Activated CD8-positive, alpha-beta T cell treated with anti-CD3 and anti-CD28 coated beads, Interleukin-2, amount 10 ng/mL, durations not matched to agents 7 days and 5 days (primary cell): ENCODE data around the gene WFIKKN2. TPM values are rescaled to one million over a fixed set of nuclear protein-coding genes. Genes with fewer than 3 reads are reported as not detected.
A peak's percentile ranks its signal among the peaks of the same experiment; 100 is the strongest.

Source experiments
- ATAC-seq: fragments of 150-1000 bp; cut with Tn5 transposase; one replicate; pipeline ENCODE4 v1.10.0; 2021; ENCODE audit warnings: moderate library complexity
- CTCF ChIA-PET: fragments of 350-600 bp; sonication (Branson Sonifier 250); formaldehyde crosslinking; loops from one replicate; lab custom pipeline; 2021; ENCODE audit warnings: antibody characterized with exemption; lab: Charles Lee
- POLR2A ChIA-PET: fragments of 350-600 bp; sonication (Branson Sonifier 250); formaldehyde crosslinking; loops from one replicate; lab custom pipeline; 2021; ENCODE audit warnings: antibody characterized with exemption; lab: Charles Lee
- DNase-seq: peaks from one replicate; pipeline ENCODE4 v3.0.0-alpha.2; 2020
- H3K27ac Mint-ChIP-seq: one replicate; pipeline ENCODE4 v1.8.0; 2021; ENCODE audit warnings: mild to moderate bottlenecking, mixed read lengths
- H3K27me3 Mint-ChIP-seq: one replicate; pipeline ENCODE4 v1.8.0; 2021; ENCODE audit warnings: low read depth, mixed read lengths
- H3K36me3 Mint-ChIP-seq: one replicate; pipeline ENCODE4 v1.8.0; 2021; ENCODE audit warnings: low read depth, mixed read lengths
- H3K4me1 Mint-ChIP-seq: one replicate; pipeline ENCODE4 v1.8.0; 2021; ENCODE audit warnings: low read depth, mixed read lengths
- H3K4me3 Mint-ChIP-seq: one replicate; pipeline ENCODE4 v1.8.0; 2021; ENCODE audit warnings: mild to moderate bottlenecking, mixed read lengths
- H3K9me3 Mint-ChIP-seq: one replicate; pipeline ENCODE4 v1.8.0; 2022; ENCODE audit warnings: mixed read lengths; ENCODE audit not compliant: insufficient read depth
- total RNA-seq, 2 experiments: library from RNA; stranded (reverse); gene quantifications; one replicate each; pipeline ENCODE4 v1.2.3, GENCODE V29; 2021

The WFIKKN2 gene
- total RNA-seq, 2 experiments from 2014 or later = not detected

GRCh38 chr17:50882851-50883250, 47.5 kb downstream of the WFIKKN2 start:
- ChIA-PET CTCF (no interaction called here), POLR2A (no interaction called here)

GRCh38 chr17:50883850-50884438, 48.6 kb downstream of the WFIKKN2 start:
- H3K9me3 Mint-ChIP-seq = peaks cover 2% of the 10 kb centered on the region
- peaks cover under 1% of the 10 kb centered on the region for H3K36me3 Mint-ChIP-seq
- DNase-seq = no peak
- no peak overlapping the region for H3K27ac Mint-ChIP-seq
- peaks cover 12% of the 10 kb centered on the region for H3K27me3 Mint-ChIP-seq
- H3K4me3 Mint-ChIP-seq = no peak overlapping the region
- no peak for ATAC-seq
- CTCF ChIA-PET = interaction anchor here (1.0 to 2.1 kb wide), 2 partner anchors 11 to 31 kb away, joined by 3 to 14 read pairs; no protein-coding TSS in a partner anchor
- POLR2A ChIA-PET = interaction anchor here (2.6 kb wide), 1 partner anchor 18 kb away, joined by 28 read pairs; the partner anchor contains the start of gene TOB1
- peaks cover 22% of the 10 kb centered on the region for H3K4me1 Mint-ChIP-seq

More at GRCh38 chr17:50882851-50883250, 47.5 kb downstream of the WFIKKN2 start:
- Mint-ChIP-seq H3K4me1 (peaks cover 20% of the 10 kb centered on the region), H3K27ac (no peak overlapping the region), H3K4me3 (no peak overlapping the region), H3K9me3 (peaks cover 3% of the 10 kb centered on the region), H3K27me3 (peaks cover 12% of the 10 kb centered on the region), H3K36me3 (peaks cover 2% of the 10 kb centered on the region)
- DNase-seq (no peak), ATAC-seq (no peak)

- POLR2A ChIA-PET = interaction anchor here (2.6 kb wide), 1 partner anchor 18 kb away, joined by 28 read pairs; the partner anchor contains the start of gene TOB1
- H3K9me3 Mint-ChIP-seq = no peaks in the 10 kb centered on the region
- H3K36me3 Mint-ChIP-seq = no peaks in the 10 kb centered on the region
- CTCF ChIA-PET = interaction anchor here (1.0 to 2.8 kb wide), 3 partner anchors 12 to 32 kb away, joined by 3 to 14 read pairs (median 11); no protein-coding TSS in a partner anchor
- peaks cover 14% of the 10 kb centered on the region for H3K27me3 Mint-ChIP-seq
- peaks cover 22% of the 10 kb centered on the region for H3K4me1 Mint-ChIP-seq
- DNase-seq (no peak), ATAC-seq (no peak)
- H3K27ac Mint-ChIP-seq = no peak overlapping the region
- H3K4me3 Mint-ChIP-seq = no peak overlapping the region
Observed at GRCh38 chr17:50884439-50885311, 49.3 kb downstream of the WFIKKN2 start.

DNA sequence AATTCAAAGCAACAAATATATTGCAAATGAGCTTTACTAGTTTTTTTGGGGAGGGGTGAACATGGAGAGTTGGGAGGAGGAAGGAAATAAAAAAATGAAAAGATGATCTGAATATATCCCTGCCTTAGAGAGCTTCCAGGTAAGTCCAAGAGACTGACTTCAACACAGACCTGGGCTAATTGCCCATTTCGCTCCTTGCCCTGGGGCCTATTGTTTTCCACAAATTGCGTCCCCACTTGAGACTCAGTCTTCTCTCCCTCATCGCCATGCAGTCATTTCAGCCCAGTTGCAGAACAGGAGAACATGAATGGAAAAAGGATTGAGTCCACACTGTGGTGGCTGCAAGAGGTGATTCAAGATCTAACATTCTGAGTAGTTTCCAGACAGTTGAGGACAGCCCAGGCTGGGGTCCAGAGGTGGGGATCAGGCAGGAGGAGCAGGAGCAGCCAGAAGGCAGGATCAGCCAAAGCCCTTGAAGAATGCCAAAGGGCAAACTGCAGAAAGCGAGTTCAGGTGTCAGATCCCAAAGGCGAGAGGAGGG, 52.4 kb downstream of the WFIKKN2 start:
- no peak overlapping the region for H3K4me3 Mint-ChIP-seq
- peak overlapping the region; percentile 23 for H3K27ac Mint-ChIP-seq
- peaks cover 18% of the 10 kb centered on the region for H3K4me1 Mint-ChIP-seq
- ChIA-PET CTCF (interaction anchor here (0.7 to 2.8 kb wide), 5 partner anchors 10 to 104 kb away, joined by 3 to 11 read pairs (median 4); no protein-coding TSS in a partner anchor), POLR2A (interaction anchor here (0.8 kb wide), 1 partner anchor 22 kb away, joined by 4 read pairs; the partner anchor contains the start of gene TOB1)
- peaks cover 25% of the 10 kb centered on the region for H3K27me3 Mint-ChIP-seq
- no peaks in the 10 kb centered on the region for H3K9me3 Mint-ChIP-seq
- ATAC-seq (no peak), DNase-seq (no peak)
- H3K36me3 Mint-ChIP-seq = no peaks in the 10 kb centered on the region

GRCh38 chr17:50889528-50890118, 54.2 kb downstream of the WFIKKN2 start:
- Mint-ChIP-seq H3K36me3 (no peaks in the 10 kb centered on the region), H3K4me3 (no peak overlapping the region), H3K27me3 (peaks cover 23% of the 10 kb centered on the region), H3K27ac (no peak overlapping the region), H3K9me3 (no peaks in the 10 kb centered on the region), H3K4me1 (peaks cover 12% of the 10 kb centered on the region)
- ATAC-seq = no peak
- POLR2A ChIA-PET = interaction anchor here (2.5 kb wide), 1 partner anchor 23 kb away, joined by 14 read pairs; the partner anchor contains the start of gene TOB1
- CTCF ChIA-PET = interaction anchor here (1.1 kb wide), 1 partner anchor 22 kb away, joined by 3 read pairs; no protein-coding TSS in a partner anchor
- DNase-seq = no peak

- DNase-seq (no peak), ATAC-seq (no peak)
- ChIA-PET CTCF (no interaction called here), POLR2A (interaction anchor here (2.5 kb wide), 1 partner anchor 25 kb away, joined by 14 read pairs; the partner anchor contains the start of gene TOB1)
- Mint-ChIP-seq H3K9me3 (no peaks in the 10 kb centered on the region), H3K36me3 (no peaks in the 10 kb centered on the region), H3K27me3 (peaks cover 27% of the 10 kb centered on the region), H3K4me3 (no peak overlapping the region), H3K27ac (no peak overlapping the region), H3K4me1 (peaks cover 12% of the 10 kb centered on the region)
Observed at GRCh38 chr17:50890675-50891516, 55.5 kb downstream of the WFIKKN2 start.

DNA sequence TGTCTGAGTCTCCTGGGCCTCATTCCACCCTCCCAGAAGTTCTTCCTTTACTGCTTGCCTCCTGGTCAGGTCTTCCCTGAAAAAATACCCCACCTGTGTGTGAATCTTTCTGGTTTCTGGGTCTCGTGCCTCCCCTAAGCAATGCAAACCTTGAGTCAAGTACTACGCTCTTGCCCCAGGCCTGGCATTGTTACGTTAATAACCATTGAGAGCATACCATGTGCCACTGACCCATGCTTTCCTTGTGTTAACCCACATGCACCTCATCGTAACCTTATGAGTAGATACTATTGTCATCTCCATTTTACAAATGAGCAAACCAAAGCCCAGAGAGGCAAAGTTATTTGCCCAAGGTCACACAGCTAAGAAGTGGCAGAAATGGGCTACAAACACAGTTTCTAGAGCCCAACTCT, 56.2 kb downstream of the WFIKKN2 start:
- no peaks in the 10 kb centered on the region for H3K36me3 Mint-ChIP-seq
- POLR2A ChIA-PET = interaction anchor here (2.5 kb wide), 1 partner anchor 25 kb away, joined by 14 read pairs; the partner anchor contains the start of gene TOB1
- no peak overlapping the region for H3K27ac Mint-ChIP-seq
- CTCF ChIA-PET = no interaction called here
- H3K9me3 Mint-ChIP-seq = no peaks in the 10 kb centered on the region
- DNase-seq (no peak), ATAC-seq (no peak)
- peaks cover 8% of the 10 kb centered on the region for H3K4me1 Mint-ChIP-seq
- peaks cover 27% of the 10 kb centered on the region for H3K27me3 Mint-ChIP-seq
- H3K4me3 Mint-ChIP-seq = no peak overlapping the region

Other genes with a start within 250 kb of the WFIKKN2 start
- gene ABCC3, start 200.7 kb upstream of the WFIKKN2 start, total RNA-seq = not detected
- gene ANKRD40, start 127.7 kb upstream of the WFIKKN2 start, total RNA-seq = 10 to 100 TPM; 28.9 to 31.2 TPM
- gene LUC7L3, start 116.0 kb upstream of the WFIKKN2 start, total RNA-seq = 100 to 1,000 TPM; 112 to 116 TPM
- gene ANKRD40CL, start 68.1 kb upstream of the WFIKKN2 start, total RNA-seq = not detected
- gene TOB1, start 30.8 kb downstream of the WFIKKN2 start, total RNA-seq = 10 to 100 TPM; 44.5 to 47.6 TPM